Activated CD8-positive, alpha-beta T cell treated with anti-CD3 and anti-CD28 coated beads for 36 hours (primary cell): ENCODE measurements around the gene RAD51B. TPM values are rescaled to one million over a fixed set of nuclear protein-coding genes. Genes with fewer than 3 reads are reported as not detected.

Experiments used
- ATAC-seq: fragments of 200-7000 bp; cut with Tn5 transposase; one replicate; pipeline ENCODE4 v1.10.0; 2021; ENCODE audit warnings: mild to moderate bottlenecking, moderate library complexity
- CTCF ChIA-PET: fragments of 350-600 bp; sonication (Branson Sonifier 250); formaldehyde crosslinking; loops from one replicate; lab custom pipeline; 2021; ENCODE audit warnings: antibody characterized with exemption; lab: Charles Lee
- POLR2A ChIA-PET: fragments of 350-600 bp; sonication (Branson Sonifier 250); formaldehyde crosslinking; loops from one replicate; lab custom pipeline; 2021; ENCODE audit warnings: antibody characterized with exemption; lab: Charles Lee
- DNase-seq: peaks from one replicate; pipeline ENCODE4 v3.0.0-alpha.2; 2020
- H3K27ac Mint-ChIP-seq: one replicate; pipeline ENCODE4 v1.8.0; 2021; ENCODE audit warnings: mild to moderate bottlenecking, mixed read lengths
- H3K27me3 Mint-ChIP-seq: one replicate; pipeline ENCODE4 v1.8.0; 2021; ENCODE audit warnings: mixed read lengths
- H3K36me3 Mint-ChIP-seq: one replicate; pipeline ENCODE4 v1.8.0; 2021; ENCODE audit warnings: low read depth, mixed read lengths
- H3K4me1 Mint-ChIP-seq: one replicate; pipeline ENCODE4 v1.8.0; 2021; ENCODE audit warnings: low read depth, mixed read lengths
- H3K4me3 Mint-ChIP-seq: one replicate; pipeline ENCODE4 v1.8.0; 2021; ENCODE audit warnings: mild to moderate bottlenecking, moderate library complexity, mixed read lengths
- H3K9me3 Mint-ChIP-seq: one replicate; pipeline ENCODE4 v1.8.0; 2021; ENCODE audit warnings: mixed read lengths
- intact Hi-C: fragments of 100-400 bp; cut with micrococcal nuclease; formaldehyde crosslinking; loops from one replicate; pipeline ENCODE4 v1.10.0; 2022
- total RNA-seq, 2 experiments: library from RNA; stranded (reverse); gene quantifications; one replicate each; pipeline ENCODE4 v1.2.3, GENCODE V29; 2021
- TF ChIP-seq, protein P1 (sequence below): fragments of 200-600 bp; IDR thresholded peaks from one replicate; pipeline ENCODE4 v1.8.0; 2022; ENCODE audit warnings: antibody characterized with exemption, mild to moderate bottlenecking

Gene RAD51B
- total RNA-seq, 2 experiments from 2014 or later: 38.2 to 40.6 TPM

DNA sequence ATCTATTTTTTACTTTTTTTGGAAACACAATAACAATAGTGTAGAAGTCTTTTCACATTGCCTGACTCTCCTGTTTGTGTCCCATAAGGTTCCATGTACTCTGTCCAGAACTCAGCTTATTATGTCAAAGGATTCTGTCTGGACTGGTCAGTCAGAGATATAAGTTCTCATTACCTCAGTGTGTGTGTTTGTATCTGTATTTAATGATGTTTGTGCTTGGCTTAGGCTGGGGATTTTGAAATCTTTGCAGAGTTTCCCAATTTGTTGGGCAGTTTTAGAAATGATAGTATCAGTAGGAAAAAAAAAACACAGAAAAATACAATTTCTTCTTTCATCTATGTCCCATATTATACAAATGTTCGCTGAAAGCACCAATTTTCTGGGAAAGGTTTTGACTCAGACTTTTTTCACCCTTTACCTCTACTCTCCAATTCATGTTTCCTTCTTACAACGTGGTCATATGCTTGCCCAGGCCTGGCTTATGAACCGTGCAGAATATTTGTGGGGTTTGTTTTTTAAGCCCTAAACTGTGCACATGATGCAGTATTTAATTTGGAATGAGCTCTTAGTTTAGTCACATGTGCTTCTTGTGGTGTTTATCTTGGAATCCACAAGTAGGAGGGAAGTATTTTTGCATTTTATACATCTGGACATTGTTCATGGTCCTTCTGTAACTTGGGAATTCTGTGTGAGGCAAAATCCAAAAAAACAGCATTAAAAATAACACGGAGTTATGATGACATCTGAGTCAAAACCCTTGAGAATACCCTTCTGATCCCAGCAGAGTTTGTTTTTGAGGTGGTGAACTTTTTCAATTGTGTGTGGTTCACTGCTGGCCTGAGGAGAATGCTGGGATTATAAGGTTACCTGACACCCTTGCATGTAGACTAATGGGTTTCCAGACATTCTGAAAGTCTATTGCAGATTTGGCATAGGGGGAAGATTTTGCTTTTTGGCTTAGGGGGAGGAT is 121.2 kb downstream of the RAD51B start:
- no peaks in the 10 kb centered on the region for H3K9me3 Mint-ChIP-seq
- H3K27ac Mint-ChIP-seq: no peak overlapping the region
- no peak overlapping the region for H3K4me3 Mint-ChIP-seq
- ChIA-PET POLR2A (interaction anchor here (0.8 to 2.2 kb wide), 2 partner anchors 13 to 198 kb away, joined by 3 to 4 read pairs; no protein-coding TSS in a partner anchor), CTCF (interaction anchor here (0.8 to 2.5 kb wide), 4 partner anchors 13 to 922 kb away, joined by 3 to 7 read pairs (median 3); no protein-coding TSS in a partner anchor)
- ATAC-seq: no peak
- intact Hi-C loops: loop anchor here (10.0 kb wide), 1 partner anchor 304 kb away; no protein-coding TSS in a partner anchor
- TF ChIP-seq, protein P1, sequence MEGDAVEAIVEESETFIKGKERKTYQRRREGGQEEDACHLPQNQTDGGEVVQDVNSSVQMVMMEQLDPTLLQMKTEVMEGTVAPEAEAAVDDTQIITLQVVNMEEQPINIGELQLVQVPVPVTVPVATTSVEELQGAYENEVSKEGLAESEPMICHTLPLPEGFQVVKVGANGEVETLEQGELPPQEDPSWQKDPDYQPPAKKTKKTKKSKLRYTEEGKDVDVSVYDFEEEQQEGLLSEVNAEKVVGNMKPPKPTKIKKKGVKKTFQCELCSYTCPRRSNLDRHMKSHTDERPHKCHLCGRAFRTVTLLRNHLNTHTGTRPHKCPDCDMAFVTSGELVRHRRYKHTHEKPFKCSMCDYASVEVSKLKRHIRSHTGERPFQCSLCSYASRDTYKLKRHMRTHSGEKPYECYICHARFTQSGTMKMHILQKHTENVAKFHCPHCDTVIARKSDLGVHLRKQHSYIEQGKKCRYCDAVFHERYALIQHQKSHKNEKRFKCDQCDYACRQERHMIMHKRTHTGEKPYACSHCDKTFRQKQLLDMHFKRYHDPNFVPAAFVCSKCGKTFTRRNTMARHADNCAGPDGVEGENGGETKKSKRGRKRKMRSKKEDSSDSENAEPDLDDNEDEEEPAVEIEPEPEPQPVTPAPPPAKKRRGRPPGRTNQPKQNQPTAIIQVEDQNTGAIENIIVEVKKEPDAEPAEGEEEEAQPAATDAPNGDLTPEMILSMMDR: no peak
- DNase-seq: no peak
- peaks cover 2% of the 10 kb centered on the region for H3K4me1 Mint-ChIP-seq
- H3K36me3 Mint-ChIP-seq: no peaks in the 10 kb centered on the region
- no peaks in the 10 kb centered on the region for H3K27me3 Mint-ChIP-seq

DNA sequence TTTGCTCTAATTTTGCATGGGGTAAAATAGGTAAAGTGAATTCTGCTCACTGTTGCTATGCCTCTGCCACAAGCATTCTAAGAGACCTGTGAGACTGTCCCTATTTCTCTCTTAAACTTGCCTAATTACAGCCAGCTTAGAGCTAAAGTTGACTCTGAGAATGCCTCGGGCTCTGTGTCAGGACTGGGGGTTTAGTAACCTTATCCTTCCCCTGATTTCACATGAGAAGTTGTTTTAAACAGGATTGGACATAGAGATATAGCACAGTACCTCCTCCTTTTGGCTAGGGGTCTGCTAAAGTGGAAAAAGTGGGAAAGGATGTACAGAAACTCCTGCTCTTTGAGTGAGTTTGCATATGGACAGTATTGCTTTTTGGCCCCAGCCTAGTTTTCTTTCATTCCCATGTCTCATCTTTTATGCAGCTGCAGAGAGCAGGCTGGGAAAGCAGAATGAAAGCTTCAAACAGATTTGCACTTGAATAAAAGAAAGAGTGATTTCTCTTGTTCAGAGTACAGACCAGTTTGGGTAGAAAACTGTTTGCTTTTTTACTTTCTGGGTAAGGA is 122.0 kb downstream of the RAD51B start:
- ATAC-seq: no peak
- TF ChIP-seq, protein P1: no peak
- Mint-ChIP-seq H3K36me3 (no peaks in the 10 kb centered on the region), H3K9me3 (no peaks in the 10 kb centered on the region), H3K27me3 (no peaks in the 10 kb centered on the region), H3K4me3 (no peak overlapping the region), H3K4me1 (peaks cover 2% of the 10 kb centered on the region), H3K27ac (no peak overlapping the region)
- ChIA-PET CTCF (interaction anchor here (0.9 to 2.5 kb wide), 7 partner anchors 8 to 922 kb away, joined by 3 to 7 read pairs (median 3); no protein-coding TSS in a partner anchor), POLR2A (interaction anchor here (2.2 kb wide), 1 partner anchor 12 kb away, joined by 4 read pairs; no protein-coding TSS in a partner anchor)
- DNase-seq: no peak
- intact Hi-C loops: loop anchor here (10.0 kb wide), 1 partner anchor 303 kb away; no protein-coding TSS in a partner anchor

DNA sequence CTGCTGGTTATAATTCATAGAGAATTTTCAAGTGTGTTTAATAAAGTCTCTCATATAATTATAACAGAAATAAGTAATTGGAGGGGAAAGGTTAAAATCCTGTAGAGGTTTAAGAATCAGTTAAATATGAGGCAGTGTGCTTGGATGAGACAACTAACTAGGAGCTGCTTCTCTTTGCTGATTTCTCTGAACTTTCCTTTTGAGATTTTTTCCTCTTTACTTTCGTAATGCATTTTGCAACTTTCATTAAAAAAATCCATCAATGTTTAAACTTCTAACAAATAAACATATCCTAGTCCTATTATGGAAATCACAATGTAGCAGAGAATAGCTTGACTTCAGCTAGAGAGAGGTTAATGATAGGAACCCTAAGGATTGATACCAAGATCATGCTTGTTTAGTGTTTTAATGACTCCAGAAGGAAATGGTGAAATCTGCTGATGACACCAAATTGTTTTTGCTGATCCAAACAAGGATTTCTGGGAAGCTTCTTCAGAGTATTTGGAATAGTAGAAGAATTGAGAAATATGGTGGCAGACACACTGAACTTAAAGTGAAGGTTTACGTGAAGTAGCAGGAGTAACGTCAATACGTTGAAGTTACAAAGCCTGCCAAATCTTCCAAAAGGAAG is 122.6 kb downstream of the RAD51B start:
- ATAC-seq: no peak
- H3K27ac Mint-ChIP-seq: no peak overlapping the region
- no peaks in the 10 kb centered on the region for H3K27me3 Mint-ChIP-seq
- ChIA-PET CTCF (interaction anchor here (0.9 to 2.5 kb wide), 7 partner anchors 9 to 921 kb away, joined by 3 to 7 read pairs (median 3); no protein-coding TSS in a partner anchor), POLR2A (interaction anchor here (2.2 kb wide), 1 partner anchor 11 kb away, joined by 4 read pairs; no protein-coding TSS in a partner anchor)
- no peak for DNase-seq
- no peaks in the 10 kb centered on the region for H3K9me3 Mint-ChIP-seq
- H3K36me3 Mint-ChIP-seq: no peaks in the 10 kb centered on the region
- H3K4me1 Mint-ChIP-seq: peaks cover 2% of the 10 kb centered on the region
- TF ChIP-seq, protein P1: no peak
- no peak overlapping the region for H3K4me3 Mint-ChIP-seq
- intact Hi-C loops: loop anchor here (10.0 kb wide), 1 partner anchor 303 kb away; no protein-coding TSS in a partner anchor

DNA sequence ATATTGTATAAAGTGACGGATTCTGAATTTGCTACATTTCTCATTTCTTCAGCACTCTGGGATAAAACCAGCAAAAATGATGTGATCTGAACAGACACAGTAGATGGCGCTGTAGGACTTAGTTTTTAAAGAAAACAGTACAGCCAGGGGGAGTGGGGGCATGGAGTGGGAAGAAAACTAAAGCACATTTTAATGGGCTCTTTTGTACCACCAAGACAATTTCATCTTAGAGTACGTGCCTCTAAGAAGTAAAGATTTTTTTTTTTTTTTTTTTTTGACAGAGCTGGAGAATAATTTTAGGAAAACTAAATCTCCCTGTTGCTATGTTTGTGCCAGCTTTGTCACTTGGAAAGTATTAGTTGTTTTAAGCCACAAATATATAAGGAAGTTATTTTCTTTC is 124.4 kb downstream of the RAD51B start:
- ChIA-PET POLR2A (no interaction called here), CTCF (interaction anchor here (0.6 to 2.8 kb wide), 24 partner anchors 9 to 900 kb away, joined by 3 to 23 read pairs (median 3); no protein-coding TSS in a partner anchor)
- ATAC-seq: peak; percentile 65

More for the DNA sequence above, 124.4 kb downstream of the RAD51B start:
- Mint-ChIP-seq H3K4me1 (peaks cover 2% of the 10 kb centered on the region), H3K27me3 (no peaks in the 10 kb centered on the region), H3K4me3 (no peak overlapping the region), H3K27ac (no peak overlapping the region), H3K9me3 (no peaks in the 10 kb centered on the region), H3K36me3 (no peaks in the 10 kb centered on the region)
- peak; percentile 67 for DNase-seq
- intact Hi-C loops: loop anchor here (10.0 kb wide), 1 partner anchor 301 kb away; no protein-coding TSS in a partner anchor
- TF ChIP-seq, protein P1: peak; percentile 82
